Activated CD8-positive, alpha-beta memory T cell treated with anti-CD3 and anti-CD28 coated beads for 24 hours (primary cell): Measurements from ENCODE around the gene NUP214.
"Not testable (repeated sequence)": the region's sequence is repeated elsewhere in the genome, so short reads cannot be mapped to it uniquely, and the experiment has no call there.

Source experiments
- DNase-seq: peaks from one replicate; pipeline ENCODE4 v3.0.0-alpha.2; 2020

The NUP214 gene

DNA sequence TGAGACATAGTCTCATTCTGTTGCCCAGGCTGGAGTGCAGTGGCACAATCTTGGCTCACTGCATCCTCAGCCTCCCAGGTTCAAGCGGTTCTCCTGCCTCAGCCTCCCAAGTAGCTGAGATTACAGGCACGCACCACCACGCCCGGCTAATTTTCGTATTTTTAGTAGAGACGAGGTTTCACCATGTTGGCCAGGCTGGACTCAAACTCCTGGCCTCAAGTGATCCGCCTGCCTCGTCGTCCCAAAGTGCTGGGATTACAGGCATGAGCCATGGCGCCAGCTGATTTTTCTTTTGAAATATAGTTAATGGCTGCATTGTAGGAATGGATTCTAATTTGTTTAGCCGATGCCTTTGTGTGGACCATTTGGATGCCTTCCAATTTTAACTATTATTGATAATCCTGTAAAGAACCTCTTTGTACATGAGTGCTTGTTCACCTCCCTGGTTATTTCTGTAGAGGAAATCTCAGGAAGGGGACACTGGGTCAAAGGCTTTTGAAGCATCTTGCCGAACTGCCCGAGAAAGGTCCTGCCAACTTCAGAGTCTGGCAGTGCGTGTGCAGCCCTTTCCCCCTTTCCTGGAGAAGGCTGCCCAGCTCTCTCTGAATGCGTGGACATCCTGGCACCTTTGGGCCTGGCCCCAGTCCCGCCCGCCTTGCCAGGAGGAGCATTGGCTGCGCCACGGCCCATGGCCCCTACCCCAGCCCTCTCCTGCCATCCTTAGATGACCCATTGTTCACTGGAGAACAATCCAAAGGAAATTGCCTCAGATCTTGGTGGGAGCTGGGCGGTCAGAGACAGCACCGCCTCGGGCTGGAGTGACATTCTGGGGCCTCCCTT is 8.9 kb upstream of the NUP214 start:
- no peak for DNase-seq

DNA sequence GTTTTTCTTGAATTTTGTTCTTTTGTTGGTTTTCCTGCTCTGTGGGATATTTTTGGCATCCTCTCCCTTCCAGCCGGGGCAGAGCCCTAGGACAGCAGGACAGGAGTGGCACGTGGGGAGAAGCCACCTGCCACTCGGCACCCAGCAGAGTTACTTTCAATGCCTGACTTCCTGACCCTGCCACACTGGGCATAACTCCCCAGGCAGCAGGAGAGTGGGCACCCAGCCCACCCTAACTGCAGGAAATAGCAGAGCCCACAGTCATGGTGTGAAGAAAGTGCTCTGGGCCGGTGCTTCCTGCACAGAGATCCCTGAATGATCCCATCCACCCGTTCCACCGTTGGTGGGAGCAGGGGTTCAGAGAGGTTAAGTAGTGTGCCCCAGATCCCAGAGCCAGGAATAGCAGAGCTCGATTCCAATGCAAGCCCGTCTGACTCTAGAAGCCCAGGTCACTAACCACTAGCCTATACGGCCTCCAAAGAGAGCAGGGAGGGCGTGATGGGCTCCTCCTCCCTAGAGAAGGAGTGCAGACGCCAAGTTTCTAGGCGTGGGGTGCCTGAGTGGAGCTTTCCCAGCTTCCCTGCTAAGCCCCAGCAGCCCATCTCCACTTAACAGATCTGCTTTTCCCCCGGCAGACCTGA is 8.1 kb upstream of the NUP214 start:
- DNase-seq = no peak

DNA sequence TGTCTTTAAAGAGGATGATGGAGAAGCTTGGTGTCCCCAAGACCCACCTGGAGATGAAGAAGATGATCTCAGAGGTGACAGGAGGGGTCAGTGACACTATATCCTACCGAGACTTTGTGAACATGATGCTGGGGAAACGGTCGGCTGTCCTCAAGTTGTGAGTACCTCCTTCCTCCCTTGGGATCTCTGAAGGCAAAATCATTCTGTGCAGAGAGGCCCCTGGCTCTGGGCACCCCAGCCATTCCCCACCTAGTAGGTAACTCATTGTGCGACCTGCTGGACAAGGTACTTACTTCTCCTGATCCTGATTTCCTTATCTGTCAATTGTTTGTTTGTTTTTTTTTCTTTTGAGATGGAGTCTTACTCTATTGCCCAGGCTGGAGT is 7.6 kb upstream of the NUP214 start:
- DNase-seq = no peak

DNA sequence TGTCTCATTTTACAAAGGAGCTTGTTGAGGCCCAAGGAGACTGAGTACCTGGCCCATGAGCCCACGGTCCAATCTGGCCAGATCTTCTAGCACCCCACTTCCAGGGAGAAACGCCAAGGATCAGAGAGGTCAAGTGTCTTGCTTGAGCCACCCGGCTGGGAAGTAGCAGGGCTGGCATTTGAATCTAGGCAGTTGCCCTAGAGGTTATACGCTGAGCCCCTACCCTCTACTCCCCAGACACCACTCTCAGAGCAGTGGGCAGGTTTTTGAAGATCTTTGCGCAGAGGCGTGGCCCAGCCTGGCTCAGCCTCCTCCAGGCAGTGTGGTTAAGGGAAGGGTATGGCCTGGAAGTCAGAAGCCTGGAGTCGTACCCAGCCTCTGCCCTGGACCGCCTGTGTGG is 5.8 kb upstream of the NUP214 start:
- no peak for DNase-seq

DNA sequence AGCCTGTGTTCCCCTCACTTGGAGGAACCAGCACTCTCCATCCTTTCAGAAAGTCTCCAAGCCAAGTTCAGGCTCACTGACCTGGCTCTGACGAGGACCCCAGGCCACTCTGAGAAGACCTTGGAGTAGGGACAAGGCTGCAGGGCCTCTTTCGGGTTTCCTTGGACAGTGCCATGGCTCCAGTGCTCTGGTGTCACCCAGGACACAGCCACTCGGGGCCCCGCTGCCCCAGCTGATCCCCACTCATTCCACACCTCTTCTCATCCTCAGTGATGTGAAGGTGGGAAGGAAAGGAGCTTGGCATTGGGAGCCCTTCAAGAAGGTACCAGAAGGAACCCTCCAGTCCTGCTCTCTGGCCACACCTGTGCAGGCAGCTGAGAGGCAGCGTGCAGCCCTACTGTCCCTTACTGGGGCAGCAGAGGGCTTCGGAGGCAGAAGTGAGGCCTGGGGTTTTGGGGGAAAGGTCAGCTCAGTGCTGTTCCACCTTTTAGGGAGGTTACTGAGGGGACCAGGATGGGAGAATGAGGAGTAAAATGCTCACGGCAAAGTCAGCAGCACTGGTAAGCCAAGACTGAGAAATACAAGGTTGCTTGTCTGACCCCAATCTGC is 4.7 kb upstream of the NUP214 start:
- no peak for DNase-seq

DNA sequence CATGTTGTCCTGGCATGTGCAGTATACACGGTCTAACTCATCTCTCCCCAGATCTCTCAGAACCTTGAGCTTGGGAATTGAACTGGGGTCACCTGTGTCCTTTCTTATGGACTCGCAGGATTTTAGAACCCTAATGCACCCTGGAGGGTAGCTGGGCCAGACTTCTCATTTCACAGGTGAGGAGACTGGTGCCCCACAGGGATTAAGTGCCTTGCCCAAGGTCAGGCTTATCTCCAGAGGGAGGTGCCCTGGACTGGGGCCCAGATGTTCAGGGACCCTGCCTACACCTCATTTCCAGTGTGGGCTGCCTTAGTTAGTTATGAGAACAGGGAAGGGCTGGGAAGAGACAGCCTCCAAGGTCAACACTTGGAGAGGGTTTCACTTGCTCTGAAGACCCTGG is 4.0 kb upstream of the NUP214 start:
- no peak for DNase-seq

DNA sequence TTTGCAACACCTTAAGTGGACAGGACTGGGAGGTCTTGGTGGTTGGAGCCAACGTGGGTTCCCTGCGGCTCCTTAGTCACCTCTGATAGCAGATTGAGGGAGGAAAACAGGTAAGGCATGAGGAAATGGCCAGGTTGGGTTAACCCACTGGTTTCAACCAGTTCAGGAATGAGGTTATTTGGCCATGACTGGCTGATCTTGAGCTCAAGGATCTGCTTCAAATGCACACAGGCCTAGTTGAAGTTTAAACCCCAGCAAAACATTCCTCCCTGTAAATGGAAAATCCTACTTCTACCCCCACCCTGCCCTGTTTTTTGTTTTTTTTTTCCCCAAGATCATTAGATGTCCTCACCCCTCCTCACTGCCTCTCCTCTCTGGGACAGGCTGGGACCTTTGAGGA is 3.2 kb upstream of the NUP214 start:
- no peak for DNase-seq

DNA sequence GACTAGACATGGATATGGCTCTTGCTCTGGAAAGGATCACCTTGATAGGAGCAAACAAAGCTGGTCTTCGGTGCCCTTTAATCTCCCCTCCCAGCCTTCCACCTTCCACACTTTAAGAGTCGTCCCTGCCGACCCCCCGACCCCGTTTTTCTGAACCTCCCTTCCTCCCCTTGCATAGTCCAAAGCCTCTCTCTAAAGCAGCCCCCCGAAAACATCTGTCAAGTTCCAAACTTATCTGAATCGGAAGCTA is 423 bp upstream of the NUP214 start:
- no peak for DNase-seq

DNA sequence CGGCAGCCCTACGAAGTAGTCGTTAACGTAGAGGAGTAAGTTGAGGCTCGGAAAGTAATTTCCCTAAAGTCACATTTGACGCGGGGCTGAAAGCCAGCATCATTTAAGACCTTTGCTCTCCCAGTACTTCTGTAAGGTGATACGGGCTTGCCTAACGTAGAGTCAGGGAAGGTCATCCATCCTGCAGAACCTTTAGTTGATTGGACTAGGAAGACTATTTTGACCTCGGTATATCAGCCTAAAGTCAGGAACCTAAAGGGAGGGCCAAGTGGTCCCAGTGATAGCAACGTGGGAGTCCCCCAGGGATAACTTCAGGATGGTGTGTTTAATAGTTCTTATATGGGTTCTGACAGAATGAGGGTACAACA is 657 bp downstream of the NUP214 start:
- DNase-seq = no peak

DNA sequence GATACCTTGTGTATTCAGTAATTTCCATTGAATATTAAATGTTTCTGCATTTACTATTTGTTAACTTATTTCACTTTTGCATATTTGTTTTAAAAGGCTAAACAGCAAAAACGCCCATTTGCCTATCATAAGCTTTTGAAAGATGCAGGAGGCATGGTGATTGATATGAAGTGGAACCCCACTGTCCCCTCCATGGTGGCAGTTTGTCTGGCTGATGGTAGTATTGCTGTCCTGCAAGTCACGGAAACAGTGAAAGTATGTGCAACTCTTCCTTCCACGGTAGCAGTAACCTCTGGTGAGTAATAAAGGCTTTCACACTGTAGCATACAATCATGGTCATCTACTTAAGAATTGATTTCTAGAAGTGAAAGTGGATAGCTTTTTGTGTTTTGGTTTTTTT is 3.8 kb downstream of the NUP214 start:
- no peak for DNase-seq

DNA sequence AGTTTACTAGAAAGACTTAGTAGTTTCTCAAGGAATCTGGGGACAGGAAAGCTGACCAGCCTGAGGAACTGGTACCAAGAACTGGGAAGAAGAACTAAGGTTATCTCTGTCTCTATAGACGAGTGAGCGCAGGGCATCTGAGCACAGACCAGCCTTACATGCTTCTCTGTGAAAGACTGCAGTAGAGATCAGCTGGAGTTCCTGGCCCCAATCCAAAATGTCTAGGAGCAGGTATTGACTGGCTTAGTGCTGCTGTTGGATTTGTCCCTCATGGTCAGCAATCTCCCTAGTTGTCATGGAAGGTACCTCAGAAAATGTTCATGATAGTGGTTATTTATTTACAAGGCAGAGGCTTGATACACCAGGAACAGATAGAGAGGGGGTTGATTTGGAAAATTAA is 13.3 kb downstream of the NUP214 start:
- DNase-seq = no peak

DNA sequence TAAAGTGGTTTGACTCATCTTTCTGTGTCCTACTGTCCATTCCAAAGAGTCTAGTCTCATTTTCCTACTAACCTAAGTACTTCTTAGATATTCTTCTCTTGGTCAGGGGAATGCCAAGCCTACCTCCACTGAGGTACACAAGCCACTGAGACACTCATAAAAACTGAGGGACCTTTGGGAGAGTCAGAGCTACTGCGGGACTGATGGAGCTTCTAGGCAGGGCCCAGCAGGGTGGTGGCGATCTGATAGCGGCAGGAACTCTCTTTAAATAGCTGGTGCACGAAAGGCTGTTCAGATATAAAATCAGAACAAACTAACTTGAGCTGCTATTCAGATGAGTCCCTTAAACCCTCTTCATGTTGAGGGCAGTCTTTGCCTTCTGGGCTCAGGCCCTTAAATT is 14.7 kb downstream of the NUP214 start:
- no peak for DNase-seq

DNA sequence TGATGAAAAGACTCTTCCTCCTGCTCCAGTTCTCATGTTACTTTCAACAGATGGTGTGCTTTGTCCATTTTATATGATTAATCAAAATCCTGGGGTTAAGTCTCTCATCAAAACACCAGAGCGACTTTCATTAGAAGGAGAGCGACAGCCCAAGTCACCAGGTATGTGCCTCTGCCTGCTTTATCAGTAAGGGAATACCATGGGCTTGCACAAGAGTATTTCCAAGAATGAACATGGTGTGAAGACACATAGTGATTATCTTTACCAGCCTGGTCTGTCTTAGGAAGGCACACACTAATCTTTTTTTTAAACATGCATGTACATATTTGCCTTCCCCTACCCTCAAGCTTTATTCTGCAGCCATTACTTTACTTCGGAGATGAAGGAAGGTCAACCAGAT is 15.2 kb downstream of the NUP214 start:
- no peak for DNase-seq

DNA sequence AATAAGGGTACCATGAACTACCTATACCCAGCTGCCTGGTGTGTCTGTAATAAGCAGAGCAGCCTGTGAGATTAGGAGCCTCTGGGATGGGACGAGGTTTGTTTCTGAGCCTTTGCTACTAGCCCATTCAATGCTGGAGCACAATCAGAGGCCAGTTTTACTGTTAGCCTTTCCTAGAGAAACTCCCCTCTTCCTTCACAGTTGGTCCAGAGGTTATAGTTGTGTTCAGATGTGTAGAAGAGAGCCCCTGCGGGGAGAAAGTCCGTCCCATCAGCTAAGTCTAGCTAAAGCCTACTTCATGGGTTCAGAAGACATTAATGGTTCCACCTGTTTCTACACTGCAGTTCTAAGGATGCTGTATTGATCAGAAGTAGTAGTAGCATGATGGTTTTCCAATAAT is 16.8 kb downstream of the NUP214 start:
- no peak for DNase-seq

DNA sequence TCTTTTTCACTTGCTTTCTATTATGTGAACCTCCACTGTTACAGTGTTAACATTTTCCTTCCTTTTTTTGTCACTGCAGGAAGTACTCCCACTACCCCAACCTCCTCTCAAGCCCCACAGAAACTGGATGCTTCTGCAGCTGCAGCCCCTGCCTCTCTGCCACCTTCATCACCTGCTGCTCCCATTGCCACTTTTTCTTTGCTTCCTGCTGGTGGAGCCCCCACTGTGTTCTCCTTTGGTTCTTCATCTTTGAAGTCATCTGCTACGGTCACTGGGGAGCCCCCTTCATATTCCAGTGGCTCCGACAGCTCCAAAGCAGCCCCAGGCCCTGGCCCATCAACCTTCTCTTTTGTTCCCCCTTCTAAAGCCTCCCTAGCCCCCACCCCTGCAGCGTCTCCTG is 18.8 kb downstream of the NUP214 start:
- DNase-seq = no peak

DNA sequence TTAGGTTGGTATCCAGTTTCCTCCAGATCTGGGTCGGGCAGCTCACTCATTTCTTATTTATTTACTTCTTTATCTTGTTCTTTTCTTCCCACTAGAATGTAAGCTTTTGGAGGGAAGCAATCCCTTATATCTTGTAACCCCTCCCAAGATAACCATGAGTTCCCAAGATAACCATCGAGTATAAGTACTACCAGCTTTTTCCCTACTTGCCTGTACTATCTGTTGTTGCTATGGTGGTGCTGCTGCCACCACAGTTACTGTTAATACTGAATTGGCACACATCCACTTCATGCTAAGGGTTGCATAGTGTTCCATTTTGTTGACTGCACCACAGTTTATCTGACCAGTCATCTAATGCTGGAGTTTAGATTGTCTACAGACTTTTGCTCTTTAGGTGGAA is 19.9 kb downstream of the NUP214 start:
- DNase-seq = no peak

DNA sequence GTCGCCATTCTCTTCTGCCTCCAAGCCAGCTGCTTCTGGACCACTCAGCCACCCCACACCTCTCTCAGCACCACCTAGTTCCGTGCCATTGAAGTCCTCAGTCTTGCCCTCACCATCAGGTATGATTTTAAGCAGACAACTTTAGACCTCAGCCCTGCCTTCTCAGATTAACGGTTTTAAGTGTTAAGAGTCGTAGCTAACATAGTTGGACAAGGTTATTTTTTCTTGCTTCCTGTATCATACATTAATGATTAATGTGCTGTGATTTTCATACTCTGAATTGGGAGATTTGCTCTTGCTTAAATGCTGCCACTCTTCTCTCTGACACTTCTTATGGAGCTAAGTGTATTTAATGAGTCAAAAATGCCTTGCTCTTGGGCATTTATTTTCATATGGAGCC is 20.8 kb downstream of the NUP214 start:
- no peak for DNase-seq

DNA sequence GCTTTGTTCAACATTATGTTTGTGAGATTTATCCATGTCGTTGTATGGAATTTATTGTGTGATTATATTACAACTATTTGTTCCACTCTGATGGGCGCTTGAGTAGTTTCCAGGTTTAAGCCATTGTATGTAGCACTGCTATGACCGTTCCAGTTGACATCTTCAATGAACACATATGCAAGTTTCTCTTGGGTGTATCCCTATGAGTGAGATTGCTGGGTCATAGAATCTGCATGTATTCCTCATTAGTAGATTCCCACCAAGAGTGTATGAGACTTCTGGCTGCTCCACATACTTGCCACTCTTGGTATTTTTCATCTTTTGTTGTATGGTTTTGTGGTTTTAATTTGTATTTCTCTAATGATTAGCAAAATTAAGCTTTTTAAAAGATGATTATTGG is 22.9 kb downstream of the NUP214 start:
- DNase-seq = no peak

DNA sequence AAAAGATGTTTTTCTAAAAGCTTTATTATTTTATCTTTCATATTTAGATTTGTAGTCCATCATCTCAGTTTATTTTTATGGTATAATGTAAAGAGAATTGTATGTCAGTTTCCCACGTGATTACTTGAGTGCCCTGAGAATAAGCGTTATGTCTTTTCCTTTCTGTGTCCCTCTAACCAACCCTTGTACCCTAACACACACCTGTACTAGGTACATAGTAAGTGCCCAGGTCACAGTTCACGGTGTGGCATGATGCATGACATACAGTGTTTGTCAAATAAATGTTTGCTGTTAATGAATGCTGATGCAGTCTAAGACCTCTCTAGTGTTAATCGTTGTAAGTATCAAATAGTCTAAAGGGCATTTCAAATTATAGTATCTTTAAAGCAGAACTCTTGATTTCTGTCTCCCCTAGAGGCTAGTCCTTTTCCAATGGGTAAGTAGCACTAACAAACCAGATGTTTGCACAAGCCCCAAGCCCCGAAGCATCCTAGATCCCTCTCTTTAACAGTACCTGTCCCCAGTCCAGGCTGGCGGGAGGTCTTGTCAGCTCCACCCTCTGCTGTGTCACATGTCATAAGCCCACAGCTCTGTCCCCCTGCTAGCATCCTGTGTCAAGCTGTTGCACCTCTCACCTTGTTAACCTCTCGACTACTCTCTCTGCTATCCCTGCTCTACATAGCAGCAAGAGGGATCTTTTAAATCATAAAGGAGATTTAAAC is 23.7 kb downstream of the NUP214 start:
- DNase-seq = no peak

DNA sequence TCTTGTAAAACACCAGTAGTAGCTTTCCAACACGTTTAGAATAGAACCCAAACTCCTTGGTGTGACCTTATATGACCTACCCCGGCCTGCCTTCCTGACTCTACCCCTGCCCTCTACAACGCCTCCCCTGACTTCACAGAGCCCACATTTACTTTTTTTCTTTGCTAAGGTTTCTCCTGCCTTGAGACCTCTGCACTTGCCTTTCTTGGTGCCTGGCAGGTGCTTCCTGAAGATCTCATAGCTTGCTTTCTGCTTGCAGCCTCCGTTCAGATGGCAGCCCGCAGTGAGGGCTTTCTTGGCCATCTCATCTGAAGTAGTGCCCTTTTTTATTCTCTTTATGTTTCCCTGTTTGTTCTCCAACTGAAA is 24.3 kb downstream of the NUP214 start:
- no peak for DNase-seq

DNA sequence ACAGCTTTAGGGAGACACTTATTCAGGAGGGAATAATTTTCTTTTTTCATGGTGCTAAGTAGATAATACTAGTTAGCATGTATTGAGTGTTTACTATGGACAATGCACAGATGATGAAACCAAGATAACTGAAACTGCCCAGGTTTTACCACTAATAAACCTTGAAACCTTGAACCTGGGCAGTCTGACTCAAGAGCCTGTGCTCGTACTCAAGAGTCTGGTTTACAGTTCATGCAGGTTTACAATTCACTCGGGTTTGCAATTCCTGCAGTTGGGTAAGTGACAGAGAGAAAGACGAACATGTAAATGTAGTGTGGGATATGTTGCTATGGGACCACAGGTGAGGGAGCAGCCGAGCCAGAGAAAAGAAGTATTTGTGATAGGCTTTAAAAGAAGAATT is 28.2 kb downstream of the NUP214 start:
- no peak for DNase-seq

DNA sequence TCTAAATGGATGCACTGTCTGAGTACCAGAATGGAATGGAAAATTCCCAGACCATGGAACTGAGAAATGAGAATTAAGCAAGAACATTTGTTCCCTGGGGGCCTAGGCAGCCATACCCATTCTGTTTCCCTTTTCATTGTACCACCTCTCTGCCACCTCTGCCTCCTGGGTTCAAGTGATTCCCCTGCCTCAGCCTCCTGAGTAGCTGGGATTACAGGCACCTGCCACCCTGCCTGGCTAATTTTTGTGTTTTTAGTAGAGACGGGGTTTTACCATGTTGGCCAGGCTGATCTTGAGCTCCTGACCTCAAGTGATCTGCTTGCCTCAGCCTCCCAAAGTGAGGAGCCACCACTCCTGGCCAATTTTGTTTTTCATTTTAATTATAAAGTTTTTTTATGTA is 33.3 kb downstream of the NUP214 start:
- not testable (repeated sequence) for DNase-seq

DNA sequence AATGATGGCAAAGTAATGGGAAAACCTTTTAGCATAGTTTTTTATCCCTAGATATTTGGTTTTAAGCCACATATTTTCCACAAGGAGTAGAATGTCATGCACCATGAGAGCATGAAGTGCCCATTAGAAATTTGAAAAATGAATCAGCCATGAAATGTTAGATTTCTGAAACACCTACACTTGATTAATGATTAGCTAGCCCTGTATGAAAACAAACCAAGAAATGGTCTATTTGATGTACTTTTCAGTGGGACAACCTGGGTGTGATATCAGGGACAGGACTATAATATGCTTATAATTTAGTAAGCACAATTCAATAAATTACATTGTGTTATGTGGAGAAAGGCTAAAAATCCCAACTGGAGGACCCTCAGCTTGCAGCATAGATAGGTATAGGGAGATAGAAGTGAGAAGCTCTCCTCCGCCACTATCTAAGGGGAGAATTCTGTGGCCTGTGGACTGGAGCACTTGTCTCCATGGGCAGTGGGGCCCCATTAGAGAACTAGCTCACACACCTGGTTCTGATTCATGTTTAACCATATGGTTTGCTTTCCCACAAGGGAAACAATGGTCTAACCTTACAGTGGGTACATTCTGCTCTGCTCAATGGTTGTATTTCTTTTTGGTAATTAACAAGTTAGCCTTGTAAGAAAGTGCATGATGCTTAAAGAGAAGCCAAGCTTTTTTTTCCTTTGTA is 35.2 kb downstream of the NUP214 start:
- no peak for DNase-seq

DNA sequence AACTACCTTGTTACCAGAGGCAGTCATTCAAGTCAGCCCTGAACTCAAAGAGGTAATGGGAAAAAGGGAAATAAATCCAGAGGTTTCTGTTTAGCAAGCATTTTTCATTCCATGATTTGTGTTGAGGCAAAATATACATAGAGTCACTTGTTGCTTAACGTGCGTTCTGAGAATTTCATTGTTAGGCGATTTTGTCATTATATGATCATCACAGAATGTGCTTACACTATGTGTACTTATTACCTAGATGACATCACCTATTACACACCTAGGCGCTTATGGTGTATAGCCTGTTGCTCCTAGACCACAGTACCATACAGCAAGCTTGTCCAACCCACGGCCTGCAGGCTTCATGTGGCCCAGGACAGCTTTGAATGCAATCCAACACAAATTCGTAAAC is 36.2 kb downstream of the NUP214 start:
- no peak for DNase-seq
